B cell (primary cell): ENCODE data around the gene RCAN1. TPM values are rescaled to one million over a fixed set of nuclear protein-coding genes. Genes with fewer than 3 reads are reported as not detected.

Source experiments
- ATAC-seq: fragments of 200-7000 bp; cut with Tn5 transposase; one replicate; pipeline ENCODE4 v1.10.0; 2021; ENCODE audit warnings: low read depth, mild to moderate bottlenecking, moderate number of reproducible peaks, moderate library complexity
- CTCF ChIA-PET: fragments of 350-600 bp; sonication (Branson Sonifier 250); formaldehyde crosslinking; loops from one replicate; lab custom pipeline; 2021; ENCODE audit warnings: antibody characterized with exemption, inconsistent platforms; lab: Charles Lee
- POLR2A ChIA-PET: fragments of 350-600 bp; sonication (Branson Sonifier 250); formaldehyde crosslinking; loops from one replicate; lab custom pipeline; 2021; ENCODE audit warnings: antibody characterized with exemption; lab: Charles Lee
- DNase-seq: peaks from one replicate; pipeline ENCODE4 v3.0.0; 2013
- H2AFZ ChIP-seq: 2 replicates; pipeline ENCODE4 v1.6.1; 2012; ENCODE audit warnings: mild to moderate bottlenecking, low read depth, low read length; ENCODE audit not compliant: insufficient read depth, poor library complexity, severe bottlenecking
- H3K27ac ChIP-seq, 2 donors: 1 replicate in 1 of 2; 2 replicates in 1 of 2; pipeline ENCODE4 v1.5.1; 2012 to 2013; ENCODE audit warnings: low read length in 2 of 2, mild to moderate bottlenecking in 2 of 2, moderate library complexity in 1 of 2
- H3K27me3 ChIP-seq, 4 experiments: fragments of 200-600 bp in 1 of 4; sonication (generic) in 1 of 4; replicated peaks in 1 of 4; 1 replicate in 2 of 4; 2 replicates in 2 of 4; pipeline versions ENCODE4 v1.6.1 to v1.7.0; 2013 to 2016; ENCODE audit warnings: low read length in 3 of 4, mild to moderate bottlenecking in 2 of 4, mixed read lengths in 1 of 4, moderate library complexity in 1 of 4; ENCODE audit not compliant: insufficient read depth in 4 of 4, control insufficient read depth in 3 of 4; ENCODE audit errors: control extremely low read depth in 1 of 4
- H3K36me3 ChIP-seq, 2 experiments: replicated peaks in 1 of 2; 1 replicate in 1 of 2; 2 replicates in 1 of 2; pipeline versions ENCODE4 v1.6.1 to v1.7.1; 2013; ENCODE audit warnings: low read length in 1 of 2; ENCODE audit not compliant: insufficient read depth in 2 of 2, control insufficient read depth in 1 of 2; ENCODE audit errors: control extremely low read depth in 1 of 2, extremely low read depth in 1 of 2
- H3K4me1 ChIP-seq, 2 donors: fragments of 200-600 bp in 1 of 2; sonication (generic) in 1 of 2; 1 replicate in 1 of 2; 2 replicates in 1 of 2; pipeline versions ENCODE4 v1.5.1 to v1.6.1; 2013 to 2017; ENCODE audit warnings: low read length in 2 of 2; ENCODE audit not compliant: control insufficient read depth in 2 of 2, insufficient read depth in 2 of 2
- H3K4me2 ChIP-seq: replicated peaks from 2 replicates; pipeline ENCODE3; 2012; ENCODE audit warnings: mild to moderate bottlenecking, low read depth, low read length; ENCODE audit not compliant: poor library complexity, severe bottlenecking
- H3K4me3 ChIP-seq, 5 experiments: fragments of 200-600 bp in 1 of 5; sonication (generic) in 1 of 5; 1 replicate in 3 of 5; 2 replicates in 2 of 5; pipeline versions ENCODE4 v1.5.1 to v1.7.0; 2011 to 2016; ENCODE audit warnings: low read length in 4 of 5, mild to moderate bottlenecking in 4 of 5, low read depth in 2 of 5, control low read depth in 1 of 5, moderate library complexity in 1 of 5; ENCODE audit not compliant: insufficient read depth in 1 of 5; ENCODE audit errors: control extremely low read depth in 1 of 5, extremely low read depth in 1 of 5
- H3K79me2 ChIP-seq: fragments of 200-600 bp; sonication (generic); one replicate; pipeline ENCODE4 v1.6.0; 2016; ENCODE audit warnings: low read length; ENCODE audit not compliant: control insufficient read depth, insufficient read depth
- H3K9ac ChIP-seq: fragments of 200-600 bp; sonication (generic); 2 replicates; pipeline ENCODE4 v1.6.1; 2017; ENCODE audit warnings: mild to moderate bottlenecking, low read length, moderate library complexity
- H3K9me3 ChIP-seq, 3 donors: one replicate each; pipeline versions ENCODE4 v1.6.1 to v1.7.1; 2013; ENCODE audit warnings: low read length in 2 of 3; ENCODE audit not compliant: control insufficient read depth in 2 of 3, insufficient read depth in 1 of 3; ENCODE audit errors: control extremely low read depth in 1 of 3
- H4K20me1 ChIP-seq: 2 replicates; pipeline ENCODE4 v1.6.0; 2012; ENCODE audit warnings: mild to moderate bottlenecking, low read length; ENCODE audit not compliant: insufficient read depth, control insufficient read depth, poor library complexity, severe bottlenecking
- H3K27ac Mint-ChIP-seq: one replicate; pipeline ENCODE4 v1.8.0; 2021; ENCODE audit warnings: mixed read lengths
- H3K27me3 Mint-ChIP-seq: one replicate; pipeline ENCODE4 v1.8.0; 2021; ENCODE audit warnings: mixed read lengths
- H3K4me1 Mint-ChIP-seq: one replicate; pipeline ENCODE4 v1.8.0; 2021; ENCODE audit warnings: mixed read lengths
- H3K4me3 Mint-ChIP-seq: one replicate; pipeline ENCODE4 v1.8.0; 2021; ENCODE audit warnings: mixed read lengths
- H3K9me3 Mint-ChIP-seq: one replicate; pipeline ENCODE4 v1.8.0; 2022; ENCODE audit warnings: mixed read lengths; ENCODE audit not compliant: insufficient read depth
- EZH2 ChIP-seq: IDR thresholded peaks from 2 replicates; pipeline ENCODE4 v1.6.1; 2012; ENCODE audit warnings: borderline replicate concordance, low read depth, mild to moderate bottlenecking, moderate library complexity, low read length; ENCODE audit not compliant: insufficient read depth, poor library complexity, severe bottlenecking
- WGBS: methylation state at CpG from one replicate; pipeline ENCODE4 v1.1.5; 2013; ENCODE audit warnings: missing lambda C conversion rate; ENCODE audit not compliant: insufficient coverage; 5-methylcytosine and 5-hydroxymethylcytosine counted together
- intact Hi-C: fragments of 100-400 bp; cut with micrococcal nuclease; formaldehyde crosslinking; loops from one replicate; pipeline ENCODE4 v1.10.0; 2022
- polyA plus RNA-seq: library from polyadenylated mRNA; depleted of rRNA; stranded (reverse); fragments of >200 nt; gene quantifications from 2 replicates; pipeline ENCODE4 v1.2.3, GENCODE V29; 2012
- total RNA-seq, 2 donors: library from RNA; stranded (reverse); fragments of 120-200 nt in 1 of 2; gene quantifications; 1 replicate in 1 of 2; 2 replicates in 1 of 2; pipeline versions ENCODE4 v1.2.3 to v1.2.4, GENCODE V29; 2013 to 2022
- TF ChIP-seq, protein P1 (sequence below): fragments of 200-600 bp; IDR thresholded peaks from one replicate; pipeline ENCODE4 v1.8.0; 2022; ENCODE audit warnings: antibody characterized with exemption, mild to moderate bottlenecking

RCAN1 gene
- total and polyA plus RNA-seq, 2 donors (not counting 1 experiment from before 2014, with no cell fraction given): 0.97 to 4.4 TPM

DNA sequence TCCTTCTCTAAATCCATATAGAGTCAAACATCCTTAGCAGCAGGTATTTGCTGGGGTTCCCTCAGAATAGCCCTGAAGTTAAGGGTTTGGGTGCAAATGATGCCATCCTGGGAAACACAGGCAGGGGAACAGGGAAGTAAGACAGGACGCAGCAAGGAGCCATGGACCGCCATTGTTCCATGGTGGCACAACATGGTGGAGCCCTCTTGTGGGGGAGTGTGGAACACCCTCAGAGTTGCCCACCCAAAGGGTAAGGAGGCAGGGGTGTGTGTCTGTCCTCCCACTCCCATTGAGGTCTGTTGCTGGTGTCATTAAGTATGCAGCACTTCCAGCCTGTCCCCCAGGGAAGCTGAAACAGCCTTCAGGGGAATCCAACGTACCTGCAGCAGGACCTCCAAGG is 20.4 kb upstream of the RCAN1 start:
- peaks cover 0 to 3% (median 0%) of the 10 kb centered on the region in 4 experiments for H3K27me3 ChIP-seq
- H3K9me3 ChIP-seq: no peaks in the 10 kb centered on the region
- no peaks in the 10 kb centered on the region for H4K20me1 ChIP-seq
- H3K4me1 ChIP-seq: peaks cover 0 to 3% of the 10 kb centered on the region in 2 donors
- H3K9ac ChIP-seq: no peak overlapping the region
- Mint-ChIP-seq H3K9me3 (no peaks in the 10 kb centered on the region), H3K27me3 (peaks cover 16% of the 10 kb centered on the region), H3K4me3 (no peak overlapping the region), H3K4me1 (peaks cover 5% of the 10 kb centered on the region), H3K27ac (no peak overlapping the region)
- no peak overlapping the region for H3K27ac ChIP-seq
- no peaks in the 10 kb centered on the region for H3K79me2 ChIP-seq
- DNase-seq: no peak
- no peak overlapping the region for H2AFZ ChIP-seq
- H3K4me2 ChIP-seq: no peak overlapping the region
- POLR2A ChIA-PET: no interaction called here
- no peaks in the 10 kb centered on the region for H3K36me3 ChIP-seq
- no peak for TF ChIP-seq EZH2
- TF ChIP-seq, protein P1, sequence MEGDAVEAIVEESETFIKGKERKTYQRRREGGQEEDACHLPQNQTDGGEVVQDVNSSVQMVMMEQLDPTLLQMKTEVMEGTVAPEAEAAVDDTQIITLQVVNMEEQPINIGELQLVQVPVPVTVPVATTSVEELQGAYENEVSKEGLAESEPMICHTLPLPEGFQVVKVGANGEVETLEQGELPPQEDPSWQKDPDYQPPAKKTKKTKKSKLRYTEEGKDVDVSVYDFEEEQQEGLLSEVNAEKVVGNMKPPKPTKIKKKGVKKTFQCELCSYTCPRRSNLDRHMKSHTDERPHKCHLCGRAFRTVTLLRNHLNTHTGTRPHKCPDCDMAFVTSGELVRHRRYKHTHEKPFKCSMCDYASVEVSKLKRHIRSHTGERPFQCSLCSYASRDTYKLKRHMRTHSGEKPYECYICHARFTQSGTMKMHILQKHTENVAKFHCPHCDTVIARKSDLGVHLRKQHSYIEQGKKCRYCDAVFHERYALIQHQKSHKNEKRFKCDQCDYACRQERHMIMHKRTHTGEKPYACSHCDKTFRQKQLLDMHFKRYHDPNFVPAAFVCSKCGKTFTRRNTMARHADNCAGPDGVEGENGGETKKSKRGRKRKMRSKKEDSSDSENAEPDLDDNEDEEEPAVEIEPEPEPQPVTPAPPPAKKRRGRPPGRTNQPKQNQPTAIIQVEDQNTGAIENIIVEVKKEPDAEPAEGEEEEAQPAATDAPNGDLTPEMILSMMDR: peak; percentile 52
- intact Hi-C loops: no loop called here
- CTCF ChIA-PET: interaction anchor here (0.7 to 0.9 kb wide), 3 partner anchors 13 to 1297 kb away, joined by 3 to 4 read pairs (median 3); no protein-coding TSS in a partner anchor
- 88% methylated on average over 3 of the region's 3 CpGs for WGBS
- H3K4me3 ChIP-seq: no peak overlapping the region
- ATAC-seq: no peak

DNA sequence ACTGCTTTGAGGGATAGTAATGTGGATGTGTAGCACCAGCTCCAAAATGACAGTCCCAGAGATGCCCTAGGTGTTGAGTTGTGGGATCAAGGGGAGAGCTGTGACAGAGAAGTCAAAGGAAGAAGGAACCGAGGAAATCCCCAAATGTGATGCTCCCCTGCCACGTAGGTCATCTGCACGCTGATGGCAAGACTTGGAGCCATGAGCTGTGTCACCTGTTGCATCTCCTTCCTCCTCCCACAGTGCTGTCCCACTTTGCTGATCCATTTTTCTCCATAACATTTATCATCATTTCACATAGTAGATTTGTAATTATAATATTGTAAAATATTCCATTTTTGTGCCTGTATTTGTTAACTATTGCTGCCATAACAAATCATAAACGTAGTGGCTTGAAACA is 17.6 kb upstream of the RCAN1 start:
- H3K4me1 Mint-ChIP-seq: no peaks in the 10 kb centered on the region
- Histone ChIP-seq H3K27ac (no peak overlapping the region), H3K4me3 (no peak overlapping the region), H2AFZ (no peak overlapping the region), H3K4me1 (no peaks in the 10 kb centered on the region), H3K36me3 (no peaks in the 10 kb centered on the region), H3K79me2 (no peaks in the 10 kb centered on the region), H3K27me3 (peaks cover 0 to 3% (median 0%) of the 10 kb centered on the region in 4 experiments), H3K9ac (no peak overlapping the region), H3K4me2 (no peak overlapping the region), H3K9me3 (no peaks in the 10 kb centered on the region), H4K20me1 (no peaks in the 10 kb centered on the region)
- POLR2A ChIA-PET: no interaction called here
- H3K27ac Mint-ChIP-seq: no peak overlapping the region
- H3K27me3 Mint-ChIP-seq: peaks cover 16% of the 10 kb centered on the region
- intact Hi-C loops: no loop called here
- CTCF ChIA-PET: interaction anchor here (1.1 to 6.9 kb wide), 13 partner anchors 8 to 709 kb away, joined by 3 to 51 read pairs (median 5); partner anchors contain the start of gene RCAN1
- H3K4me3 Mint-ChIP-seq: no peak overlapping the region
- no peak for ATAC-seq
- DNase-seq: no peak
- TF ChIP-seq, protein P1: no peak
- TF ChIP-seq EZH2: no peak
- no peaks in the 10 kb centered on the region for H3K9me3 Mint-ChIP-seq
- WGBS: no CpG with 5 or more reads among the region's 4 CpGs
